NCI-H774 (cell line): ENCODE measurements around the gene CPT1B.
"Not testable (repeated sequence)": the region's sequence is repeated elsewhere in the genome, so short reads cannot be mapped to it uniquely, and the experiment has no call there.

Source experiments
- DNase-seq: peaks from one replicate; lab custom pipeline; 2025; lab: John Stamatoyannopoulos, UW

The CPT1B gene

DNA sequence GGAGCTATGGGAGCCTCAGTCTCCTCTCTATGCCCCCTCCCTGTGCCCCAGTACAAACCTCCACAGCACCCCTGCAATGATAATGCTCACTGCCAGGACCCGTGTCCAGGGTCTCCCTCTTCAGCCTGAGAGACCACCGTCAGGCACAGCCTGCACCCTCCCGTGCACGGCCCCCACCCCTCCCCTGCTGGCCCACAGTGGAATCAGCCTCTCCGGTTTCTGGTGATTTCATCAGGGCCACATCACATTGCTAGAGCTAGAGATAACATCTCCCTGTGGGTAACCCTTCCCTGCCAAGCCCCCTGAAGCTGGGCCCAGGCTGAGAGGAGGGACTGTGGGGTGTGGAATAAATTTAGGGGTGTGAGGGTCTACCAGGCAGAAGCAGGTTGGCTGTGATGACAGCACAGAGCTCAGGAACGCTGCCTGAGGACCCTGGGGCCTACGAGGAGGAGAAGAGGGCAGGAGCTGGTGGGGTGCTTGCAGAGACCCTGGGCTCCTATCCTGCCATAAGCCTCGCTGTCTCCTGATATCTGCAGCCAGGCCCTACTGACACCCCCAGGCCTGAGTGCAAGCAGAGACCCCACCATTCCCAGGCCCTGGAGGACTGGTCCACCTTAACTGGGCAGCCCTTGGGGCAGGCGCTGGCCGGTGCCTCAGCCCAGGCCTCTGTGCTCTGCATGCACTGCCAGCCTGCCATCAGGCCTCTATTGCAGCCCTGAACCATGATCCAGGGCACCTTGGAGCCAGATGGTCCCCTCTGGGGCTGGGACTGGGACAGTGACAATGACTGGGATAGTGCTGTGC is 32.5 kb downstream of the CPT1B start, which contains the start of gene KLHDC7B:
Gene KLHDC7B, plus strand, starts transcription at position 378 of the 804 bp plus-strand sequence. Its CDS starts 345 bp downstream, at position 723.
- no peak for DNase-seq

DNA sequence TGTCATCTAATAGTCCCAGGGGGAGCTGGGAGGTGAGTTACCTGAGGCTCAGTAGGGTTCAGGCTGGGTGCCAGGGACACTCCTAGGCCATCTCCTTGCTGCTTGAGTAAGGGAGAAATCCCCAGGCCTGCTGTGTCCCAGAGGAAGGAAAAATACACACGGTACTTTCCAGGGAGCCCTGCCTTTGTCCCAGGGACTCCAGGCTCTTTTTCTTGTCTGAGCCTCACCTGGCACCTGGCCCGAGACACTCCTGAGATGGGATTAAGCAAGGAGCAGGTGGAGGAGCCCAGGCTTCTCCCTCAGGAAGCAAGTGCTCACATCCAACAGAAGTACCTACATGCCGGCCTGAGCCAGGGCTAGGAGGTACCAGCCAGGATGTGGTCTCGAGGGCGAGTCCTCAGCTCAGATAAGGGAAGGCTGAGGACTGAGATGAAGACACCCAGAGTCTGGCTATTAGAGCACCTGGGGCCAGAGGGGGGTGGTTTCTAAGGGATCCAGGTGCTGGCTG is 33.4 kb downstream of the CPT1B start:
- no peak for DNase-seq

DNA sequence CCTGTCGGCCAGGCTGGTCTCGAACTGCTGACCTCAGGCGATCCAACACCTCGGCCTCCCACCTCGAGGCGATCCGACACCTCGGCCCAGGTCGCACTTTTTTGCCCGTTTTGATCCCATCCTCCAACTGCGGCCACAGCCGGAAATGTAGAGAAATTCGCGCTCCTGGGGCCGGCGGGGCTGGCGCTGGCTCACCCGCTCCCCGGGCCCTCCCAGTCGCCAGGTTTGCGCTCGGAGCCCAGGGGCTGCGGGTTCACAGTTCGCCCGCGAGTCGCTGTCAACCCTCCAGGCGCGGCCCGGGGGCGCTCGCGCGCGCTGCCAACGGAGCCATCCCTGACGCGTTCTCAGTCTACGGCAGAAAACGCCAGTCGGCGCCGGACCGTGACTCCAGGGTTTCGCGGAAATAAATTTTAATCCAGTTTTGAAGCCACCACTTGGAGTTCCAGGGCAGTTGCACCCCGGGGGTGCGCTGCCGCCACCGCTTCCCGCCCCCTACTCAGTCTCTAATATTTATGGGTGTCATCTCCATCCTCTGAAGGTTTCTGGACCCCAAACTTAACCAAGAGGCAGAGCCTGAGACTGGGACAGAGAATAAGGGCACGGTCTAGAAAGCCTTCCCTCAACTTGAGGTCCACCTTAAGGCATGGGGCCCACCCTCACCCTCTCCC is 34.0 kb downstream of the CPT1B start:
- DNase-seq = no peak

DNA sequence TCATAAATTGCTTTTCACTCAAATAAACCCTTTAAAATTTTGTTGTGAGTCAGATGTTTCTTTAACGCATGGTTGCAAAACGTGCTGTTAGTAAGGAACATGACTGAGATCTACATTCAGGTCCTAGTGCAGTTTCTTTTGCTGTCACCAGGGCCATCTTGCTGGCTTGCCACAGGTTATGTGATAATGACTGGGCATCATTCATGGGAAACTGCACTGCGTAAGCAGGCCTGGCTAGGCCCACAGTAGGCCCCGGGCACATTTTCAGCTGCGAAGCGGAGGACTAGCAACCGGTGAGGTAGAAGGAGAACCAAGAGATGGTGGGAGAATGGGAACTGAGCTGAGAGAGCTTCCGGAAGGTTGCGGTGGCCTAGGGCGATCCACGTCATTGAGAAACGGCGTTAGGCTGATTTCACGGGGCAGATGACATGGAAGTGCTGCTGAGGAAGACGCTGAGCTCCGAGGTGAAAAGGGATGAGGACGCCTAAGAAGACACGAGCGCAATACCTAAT is 35.8 kb downstream of the CPT1B start:
- DNase-seq = no peak

DNA sequence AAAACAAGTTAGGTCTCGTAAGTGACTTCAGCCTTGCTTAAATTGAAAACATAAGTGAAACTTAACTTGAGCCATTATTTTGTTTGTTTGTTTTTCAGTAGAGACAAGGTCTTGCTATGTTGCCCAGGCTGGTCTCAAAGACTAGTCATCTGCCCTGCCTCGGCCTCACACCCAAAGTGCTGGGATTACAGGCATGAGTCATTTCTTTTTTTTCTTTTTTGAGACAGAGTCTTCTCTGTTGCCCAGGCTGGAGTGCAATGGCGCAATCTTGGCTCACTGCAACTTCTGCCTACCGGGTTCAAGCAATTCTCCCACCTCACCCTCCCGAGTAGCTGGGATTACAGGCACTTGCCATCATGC is 36.6 kb downstream of the CPT1B start:
- not testable (repeated sequence) for DNase-seq

DNA sequence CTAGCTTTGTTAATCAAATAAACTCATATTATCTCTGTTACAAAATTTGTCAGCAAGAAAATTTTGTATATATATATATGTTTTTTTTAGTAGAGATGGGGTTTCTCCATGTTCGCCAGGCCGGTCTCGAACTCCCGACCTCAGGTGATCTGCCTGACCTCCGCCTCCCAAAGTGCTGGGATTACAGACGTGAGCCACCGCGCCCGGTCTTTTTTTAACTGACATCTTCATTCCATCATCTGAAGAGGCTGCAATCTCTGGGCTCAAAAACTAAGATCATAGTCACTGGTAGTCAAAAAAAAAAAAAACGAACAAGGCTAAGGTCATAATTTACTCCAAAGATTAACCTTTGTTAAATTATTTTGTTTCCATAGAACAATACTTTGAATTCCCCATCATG is 37.8 kb downstream of the CPT1B start:
- no peak for DNase-seq

DNA sequence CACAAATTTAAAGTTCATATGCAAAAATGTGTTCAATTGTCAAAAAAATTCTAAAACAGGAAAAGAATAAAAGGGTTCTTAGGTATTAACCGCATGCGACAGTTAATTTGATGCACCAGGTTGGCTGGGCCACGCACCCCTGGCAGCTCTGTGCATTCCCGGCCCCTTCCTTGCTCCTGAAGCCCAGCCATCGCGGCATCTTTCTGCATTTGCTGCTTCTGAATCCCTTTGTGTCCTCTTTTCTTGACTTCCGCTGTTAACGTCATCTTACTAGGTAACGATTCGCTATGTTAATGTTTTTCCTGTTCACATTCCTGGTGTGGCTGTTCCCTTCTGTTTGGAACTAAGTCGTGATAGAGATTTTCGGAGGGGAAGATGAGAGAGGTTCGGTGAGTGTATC is 40.5 kb downstream of the CPT1B start:
- no peak for DNase-seq

DNA sequence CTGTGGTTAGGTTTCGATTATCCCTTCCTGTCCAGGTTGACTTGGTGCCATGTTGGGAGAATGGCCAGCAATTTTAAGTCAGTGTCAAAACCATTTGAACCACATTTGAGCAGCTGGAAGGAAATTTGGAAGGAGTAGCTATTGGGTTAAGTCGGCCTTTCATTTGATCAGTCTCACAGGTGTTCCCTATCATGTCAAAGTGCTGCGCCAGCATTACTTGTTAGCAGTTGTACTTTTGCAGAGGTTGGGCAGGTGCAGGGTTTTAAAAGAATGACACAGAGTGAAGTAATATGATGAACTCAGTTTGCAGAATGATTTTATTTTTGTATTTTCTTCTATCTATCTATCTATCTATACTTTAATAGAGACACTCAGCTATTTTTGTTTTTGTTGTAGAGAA is 42.0 kb downstream of the CPT1B start:
- no peak for DNase-seq

DNA sequence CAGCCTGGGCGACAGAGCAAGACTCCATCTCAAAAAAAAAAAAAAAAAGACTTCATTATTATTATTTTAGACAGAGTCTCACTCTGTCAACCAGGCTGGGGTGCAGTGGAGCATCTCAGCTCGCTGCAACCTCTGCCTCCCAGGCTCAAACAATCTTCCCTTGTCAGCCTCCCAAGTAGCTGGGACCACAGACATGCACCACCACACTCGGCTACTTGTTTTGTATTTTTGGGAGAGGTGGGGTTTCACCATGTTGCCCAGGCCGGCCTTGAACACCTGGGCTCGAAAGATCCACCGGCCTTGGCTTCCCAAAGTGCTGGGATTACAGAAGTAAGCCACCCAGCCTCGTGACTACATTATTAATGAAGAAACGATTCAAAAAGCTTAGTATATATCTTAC is 43.1 kb downstream of the CPT1B start:
- no peak for DNase-seq

DNA sequence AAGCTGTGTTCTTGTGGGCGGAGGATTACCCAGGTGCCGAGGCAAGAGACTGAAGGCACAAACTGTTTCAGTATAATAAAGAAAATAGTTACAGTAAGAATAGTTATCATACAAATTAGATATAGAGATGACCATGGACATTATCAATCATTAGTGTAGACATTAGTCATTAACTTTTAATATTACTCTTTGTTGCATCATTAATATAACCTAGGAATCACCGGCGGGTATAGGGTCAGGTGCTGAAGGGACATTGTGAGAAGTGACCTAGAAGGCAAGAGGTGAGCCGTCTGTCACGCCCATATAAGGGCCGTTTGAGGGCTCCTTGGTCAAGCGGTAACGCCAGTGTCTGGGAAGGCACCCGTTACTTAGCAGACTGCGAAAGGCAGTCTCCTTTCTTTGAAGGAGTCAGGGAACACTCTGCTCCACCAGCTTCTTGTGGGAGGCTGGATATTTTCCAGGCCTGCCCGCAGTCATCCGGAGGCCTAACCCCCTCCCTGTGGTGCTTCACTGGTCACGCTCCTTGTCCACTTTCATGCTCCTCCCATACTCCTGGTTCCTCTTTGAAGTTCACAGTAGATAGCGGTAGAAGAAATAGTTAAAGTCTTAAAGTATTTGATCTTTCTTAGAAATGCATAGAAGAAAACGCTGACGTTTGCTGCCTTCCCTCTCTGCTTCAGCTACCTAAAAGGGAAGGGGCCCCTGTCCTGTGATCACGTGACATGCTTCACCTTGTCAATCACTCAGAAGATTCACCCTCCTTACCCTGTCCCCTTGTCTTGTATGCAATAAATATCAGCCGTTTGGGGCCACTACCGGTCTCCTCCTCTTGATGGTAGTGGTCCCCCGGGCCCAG is 44.1 kb downstream of the CPT1B start:
- not testable (repeated sequence) for DNase-seq

DNA sequence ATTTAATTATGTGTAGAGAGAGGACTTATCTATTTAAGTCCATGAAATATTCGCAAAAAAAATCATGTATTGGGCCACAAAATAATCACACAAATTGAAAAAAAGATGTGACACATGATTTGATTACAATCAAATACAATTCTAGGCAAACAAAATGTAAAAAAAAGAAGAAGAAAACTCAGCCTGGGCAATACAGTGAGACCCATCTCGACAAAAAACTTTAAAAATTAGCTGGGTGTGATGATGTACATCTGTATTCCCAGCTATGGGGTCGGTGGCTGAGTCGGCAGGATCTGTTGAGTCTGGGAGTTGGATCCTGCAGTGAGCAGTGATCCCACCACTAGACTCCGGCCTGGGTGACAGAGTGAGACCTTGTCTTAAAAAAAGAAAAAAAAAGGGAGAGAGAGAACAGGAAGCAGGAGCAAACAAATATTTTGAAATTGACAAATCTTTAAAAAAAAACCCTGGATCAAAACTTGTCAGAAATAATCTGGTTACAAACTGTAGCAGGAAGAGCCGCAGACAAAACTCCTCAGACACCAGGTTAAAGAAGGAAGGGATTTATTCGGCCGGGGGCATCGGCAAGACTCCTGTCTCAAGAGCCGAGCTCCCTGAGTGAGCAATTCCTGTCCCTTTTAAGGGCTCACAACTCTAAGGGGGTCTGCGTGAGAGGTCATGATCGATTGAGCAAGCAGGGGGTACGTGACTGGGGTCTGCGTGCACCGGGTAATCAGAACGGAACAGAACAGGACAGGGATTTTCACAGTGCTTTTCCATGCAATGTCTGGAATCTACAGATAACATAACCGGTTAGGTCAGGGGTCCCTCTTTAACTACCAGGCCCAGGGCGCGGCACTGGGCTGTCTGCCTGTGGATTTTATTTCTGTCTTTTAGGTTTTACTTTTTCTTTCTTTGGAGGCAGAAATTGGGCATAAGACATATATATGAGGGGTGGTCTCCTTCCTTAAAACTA is 45.1 kb downstream of the CPT1B start:
- DNase-seq = no peak

DNA sequence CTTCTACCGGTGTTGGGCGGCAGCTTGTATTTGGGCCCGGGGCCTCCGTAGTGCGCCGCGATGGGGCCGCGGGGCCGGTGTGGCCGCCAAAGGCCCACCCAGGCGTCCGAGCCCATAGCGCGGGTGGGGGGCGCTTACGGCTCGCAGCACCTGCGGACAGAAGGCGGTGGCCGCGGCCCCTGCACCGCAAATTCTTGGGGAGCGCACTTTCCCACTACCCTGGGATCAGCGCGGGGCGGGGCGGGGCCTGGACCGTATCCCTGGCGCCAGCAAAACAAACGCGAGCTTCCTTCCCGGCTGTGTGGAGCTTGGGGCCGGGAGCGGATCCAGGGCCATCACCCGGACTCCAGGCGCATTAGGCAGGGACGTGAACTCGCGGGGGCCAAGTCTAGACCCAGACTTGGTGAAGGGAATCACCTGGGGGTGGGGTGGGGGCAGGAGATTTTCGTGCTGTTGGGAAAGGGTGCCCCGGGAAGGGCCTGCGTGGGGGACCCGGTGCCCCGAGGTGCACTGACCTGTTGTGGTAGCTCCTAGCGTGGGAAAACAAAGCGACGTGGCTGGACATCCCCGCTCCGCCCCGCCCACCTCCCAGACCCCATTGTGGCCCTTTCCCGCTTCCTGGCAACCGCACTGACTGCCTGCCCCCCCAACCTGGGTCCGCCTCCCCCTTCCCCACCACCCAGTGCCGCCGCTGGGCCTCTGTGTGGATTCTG is 46.1 kb downstream of the CPT1B start:
- no peak for DNase-seq

DNA sequence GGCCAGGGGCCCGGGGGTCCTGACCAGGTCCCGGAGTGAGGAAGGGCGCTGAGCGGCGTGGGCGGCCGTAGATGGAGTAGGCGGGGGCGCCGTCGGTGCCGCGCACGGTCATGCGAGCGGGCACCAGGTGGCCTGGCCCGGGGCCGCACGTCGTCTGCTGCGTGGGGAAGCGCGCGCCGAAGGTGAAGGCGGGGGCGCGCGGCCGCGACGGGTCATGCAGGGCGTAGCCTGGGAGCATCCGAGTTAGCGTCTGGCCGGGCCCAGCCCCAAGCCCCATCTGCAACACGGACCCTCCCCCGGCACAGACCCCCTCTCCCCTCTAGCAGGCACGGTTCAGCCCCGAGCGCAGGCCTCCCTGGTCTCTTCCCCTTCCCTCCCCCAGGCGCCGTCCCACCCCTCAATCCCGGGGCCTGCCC is 46.7 kb downstream of the CPT1B start:
- peak; percentile 24 for DNase-seq

DNA sequence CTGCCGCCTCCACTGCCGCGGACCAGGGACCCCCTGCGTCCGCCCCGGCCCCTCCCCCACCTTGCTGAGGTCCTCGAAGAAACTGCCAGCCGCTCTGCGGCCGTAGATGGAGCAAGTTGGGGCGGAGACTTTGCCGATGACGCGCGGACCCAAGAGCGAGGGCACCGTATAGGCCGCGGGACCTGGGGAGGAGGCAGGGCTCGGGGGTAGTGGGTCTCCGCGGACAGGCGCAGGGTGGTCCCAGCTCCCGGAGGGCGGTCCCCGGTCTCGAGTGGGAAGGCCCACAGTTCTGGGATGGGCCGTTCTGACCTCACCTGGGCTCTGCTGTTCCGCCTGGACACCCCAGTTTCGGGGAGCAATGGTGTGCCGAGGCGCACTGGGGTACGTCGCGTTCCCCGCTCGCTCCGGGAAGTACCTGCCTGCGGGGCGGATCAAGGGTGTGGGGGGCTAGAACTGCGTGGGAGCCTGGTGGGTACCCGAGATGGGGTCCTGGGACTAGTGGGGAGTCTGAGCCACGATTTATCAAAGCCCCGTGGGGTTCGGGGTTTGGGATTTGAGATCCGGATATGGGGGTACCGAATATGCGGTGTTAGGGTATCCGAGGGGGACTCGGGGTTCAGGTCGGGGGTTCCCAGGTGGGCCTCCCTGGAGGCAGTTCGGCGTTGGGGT is 47.2 kb downstream of the CPT1B start:
- peak; percentile 43 for DNase-seq

DNA sequence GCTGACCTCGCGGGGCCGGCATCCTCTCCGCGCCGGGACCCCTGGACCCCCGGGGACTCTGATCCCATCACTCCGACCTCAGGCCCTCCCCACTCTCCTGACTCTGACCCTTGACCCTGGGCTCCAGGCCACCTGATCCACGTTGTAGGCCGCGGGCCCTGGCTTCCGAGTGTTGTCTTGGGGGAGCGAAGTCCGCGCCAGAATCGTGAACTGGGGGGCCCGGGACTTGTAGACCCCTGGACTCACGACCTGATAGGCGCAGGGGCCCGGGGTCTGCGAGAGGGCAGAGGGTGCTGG is 47.7 kb downstream of the CPT1B start:
- DNase-seq = no peak

DNA sequence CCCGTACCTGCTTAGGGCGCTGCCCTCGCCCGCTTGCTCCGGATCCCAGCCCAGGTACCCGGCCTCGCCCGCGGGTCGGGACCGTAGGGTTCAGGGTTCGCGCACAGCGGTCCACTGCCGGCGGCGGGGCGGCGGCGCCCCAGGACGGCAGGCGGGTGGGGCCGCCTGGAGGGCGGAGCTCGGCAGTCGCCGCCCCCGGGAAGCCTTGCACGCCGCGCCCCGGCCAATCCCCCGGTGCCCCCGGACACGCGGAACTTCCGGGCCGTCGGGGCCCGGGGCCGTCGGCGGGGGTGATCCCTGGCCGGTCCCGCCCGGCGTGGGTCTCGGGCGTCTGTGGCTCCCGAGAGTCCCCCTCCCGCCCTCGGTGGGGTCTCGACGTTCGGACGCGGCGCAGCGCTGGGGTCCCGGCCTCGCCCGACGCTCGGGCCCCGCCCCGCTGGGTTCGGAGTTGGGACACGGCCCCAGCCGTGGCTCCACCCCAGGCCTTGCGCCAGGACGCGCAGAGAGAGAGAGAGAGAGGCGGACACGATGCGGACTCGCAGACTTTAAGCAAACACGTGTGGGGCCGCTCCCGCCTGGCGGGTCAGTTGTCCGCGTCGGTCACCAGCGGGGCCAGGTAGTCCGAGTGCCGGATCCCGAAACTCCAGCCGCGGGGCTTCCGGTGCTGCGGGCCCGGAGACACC is 48.2 kb downstream of the CPT1B start, which contains the start of gene TYMP:
Gene TYMP, minus strand, starts transcription at position 116 of the 683 bp plus-strand sequence. CDS start 303 bp downstream, outside the sequence.
- peak; percentile 45 for DNase-seq

DNA sequence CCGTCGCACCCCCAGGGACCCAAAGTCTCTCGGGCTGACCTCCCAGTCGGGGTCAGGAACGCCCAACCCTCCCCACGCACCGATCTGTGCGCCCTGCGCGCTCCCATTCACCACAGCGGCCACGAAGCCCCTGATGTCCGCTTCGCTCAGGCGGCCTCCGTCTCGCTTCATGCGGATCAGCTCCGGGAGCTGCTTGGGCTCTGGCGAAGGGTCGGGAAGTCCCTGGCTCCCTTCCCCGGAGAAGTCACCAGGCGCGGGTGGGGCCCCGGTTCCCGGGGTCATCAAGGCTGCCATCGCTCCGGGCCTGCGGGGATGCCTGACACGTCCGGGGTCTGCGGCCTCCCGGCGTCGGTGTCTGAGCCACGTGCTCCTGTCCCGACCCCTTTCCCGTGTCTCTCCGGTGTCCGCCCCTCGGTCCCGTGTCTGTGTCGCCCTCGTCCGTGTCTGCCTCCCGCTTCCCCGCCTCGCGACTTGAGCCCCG is 48.8 kb downstream of the CPT1B start:
- no peak for DNase-seq

DNA sequence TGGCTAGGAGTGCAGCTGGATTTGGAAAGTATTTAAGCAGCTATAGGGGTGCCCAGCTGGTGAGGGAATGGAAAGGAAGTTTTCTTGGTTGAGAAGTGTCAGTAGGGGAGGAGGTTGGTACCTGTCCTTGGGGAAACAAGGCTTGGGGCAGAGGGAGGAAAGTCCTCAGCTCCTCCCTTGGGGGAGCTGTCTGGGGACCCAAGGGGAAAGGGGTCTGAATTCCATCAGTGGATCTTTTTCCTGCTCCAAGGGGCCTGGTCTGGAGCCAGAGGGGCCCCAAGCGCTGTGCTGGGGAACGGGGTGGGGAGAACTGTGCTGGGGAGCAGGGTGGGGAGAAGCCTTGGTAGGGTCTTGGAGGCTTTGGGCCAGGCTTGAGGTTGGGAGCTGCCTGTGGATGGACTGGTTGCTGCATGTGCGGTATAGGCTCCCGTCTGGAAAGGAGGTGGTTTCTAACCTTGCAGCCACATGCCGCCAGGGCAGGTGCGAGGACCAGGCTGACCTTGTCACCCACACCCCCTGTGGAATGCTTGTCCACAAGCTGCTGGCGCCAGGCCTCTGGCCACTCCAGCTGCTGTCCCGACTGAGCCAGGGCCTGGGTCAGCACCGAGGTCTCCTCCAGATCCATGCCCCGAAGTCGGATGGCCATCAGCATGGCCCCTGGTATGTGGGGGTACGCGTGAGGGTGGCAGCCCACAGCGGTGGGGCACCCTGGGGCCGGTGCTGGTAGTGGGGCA is 49.4 kb downstream of the CPT1B start:
- no peak for DNase-seq
